AG20443 (cell line): Measurements from ENCODE around the gene PAN3.

ENCODE experiments used
- DNase-seq: peaks from one replicate; pipeline ENCODE4 v3.0.0; 2012; ENCODE audit warnings: low spot score, mixed read lengths

PAN3 gene

GRCh38 chr13:28301839-28302238 lies 163.5 kb downstream of the PAN3 start:
- no peak for DNase-seq

DNA sequence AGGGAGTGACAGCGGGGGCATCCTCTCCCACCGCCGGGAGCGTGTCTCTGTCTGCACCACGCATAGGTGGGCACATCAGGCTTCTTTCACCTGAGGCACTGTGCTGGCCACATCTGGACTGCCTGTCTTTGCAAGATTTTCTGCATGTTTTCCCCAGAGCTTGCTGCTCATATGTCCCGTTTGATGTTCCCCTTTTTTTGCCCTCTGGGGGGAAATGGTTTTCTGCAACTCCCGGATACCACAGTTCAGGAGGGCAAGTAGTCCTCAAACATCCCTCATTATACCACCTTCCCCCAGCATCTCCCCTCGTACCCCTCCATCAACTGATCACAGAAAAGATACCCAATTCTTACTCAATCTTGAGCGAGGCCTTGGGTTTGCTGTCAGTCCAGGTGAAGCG lies 168.0 kb downstream of the PAN3 start:
- DNase-seq = no peak

DNA sequence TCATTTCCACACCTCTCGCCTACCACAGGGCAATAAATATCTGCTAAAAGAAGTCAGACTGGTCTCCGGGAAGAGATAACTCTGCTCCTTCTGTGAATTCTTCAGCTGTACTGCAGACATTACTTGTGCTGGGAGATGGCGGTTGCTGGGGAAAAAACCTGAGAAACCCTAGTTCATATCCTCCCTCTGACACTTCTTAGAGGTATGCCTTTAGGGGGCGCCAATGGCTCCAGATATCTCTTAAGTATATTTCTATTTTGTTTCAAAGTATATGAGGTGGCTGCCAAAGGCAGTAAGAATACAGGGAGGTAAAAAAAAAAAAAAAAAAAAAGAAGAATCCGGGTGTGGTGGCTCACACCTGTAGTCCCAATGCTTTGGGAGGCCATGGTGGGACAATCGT lies 175.2 kb downstream of the PAN3 start:
- peak; percentile 32 for DNase-seq

GRCh38 chr13:28314879-28315278 lies 176.5 kb downstream of the PAN3 start:
- no peak for DNase-seq

DNA sequence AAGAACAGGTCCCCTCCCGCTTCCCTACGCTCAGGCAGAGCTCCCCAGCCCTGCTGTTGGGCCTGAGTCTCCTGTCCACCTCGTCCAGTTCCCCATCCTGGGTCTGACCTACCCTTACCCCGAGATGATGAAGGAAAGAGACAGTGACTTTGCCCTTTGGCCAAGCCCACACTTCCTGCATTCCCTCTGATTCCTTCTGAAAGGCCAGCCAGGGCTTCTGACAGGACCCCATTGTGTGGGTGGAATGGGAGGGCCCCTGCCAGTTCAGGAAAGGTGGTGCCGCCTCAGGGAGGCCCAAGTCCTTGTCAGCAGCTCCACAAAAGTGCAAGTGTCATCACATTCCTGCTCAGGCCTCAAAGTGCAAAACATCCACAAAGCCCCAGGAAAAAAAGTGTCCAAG lies 177.8 kb downstream of the PAN3 start:
- no peak for DNase-seq

DNA sequence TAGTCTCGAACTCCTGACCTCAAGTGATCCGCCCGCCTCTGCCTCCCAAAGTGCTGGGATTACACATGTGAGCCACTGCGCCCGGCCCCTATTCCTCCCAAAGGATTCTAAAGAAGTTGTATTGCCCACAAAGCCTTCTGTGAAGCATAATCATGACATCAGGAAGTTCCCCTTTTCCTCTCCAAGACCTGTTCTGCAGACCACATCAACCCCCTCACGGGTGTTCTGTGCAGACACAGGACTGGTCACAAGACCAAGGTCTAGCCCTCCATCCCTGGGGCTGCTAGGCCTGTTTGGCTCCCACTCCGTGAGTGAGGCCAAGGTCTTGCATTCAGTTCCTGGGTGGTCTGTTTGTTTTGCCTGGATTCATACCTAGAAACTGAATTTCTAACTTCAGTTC lies 178.5 kb downstream of the PAN3 start:
- no peak for DNase-seq

DNA sequence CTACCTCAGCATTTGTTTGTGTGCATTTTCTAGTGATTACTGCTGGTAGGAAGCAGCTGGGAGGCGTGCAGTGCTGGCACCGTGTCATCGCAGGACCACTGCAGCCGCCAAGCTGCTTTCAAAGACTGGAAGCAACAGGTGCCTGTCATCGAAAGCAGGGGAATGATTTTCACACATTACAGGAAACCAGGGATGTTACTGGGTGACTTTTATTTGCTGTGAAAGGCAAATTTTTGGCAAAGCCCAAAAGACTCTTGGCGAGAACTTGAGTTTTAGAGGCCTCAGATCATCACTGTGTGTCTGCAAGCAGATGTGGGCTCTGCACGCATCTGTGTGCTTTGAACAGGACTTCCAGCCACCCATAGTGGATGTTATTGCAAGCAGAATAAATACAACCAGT lies 180.2 kb downstream of the PAN3 start:
- DNase-seq = peak; percentile 45

- no peak for DNase-seq
These were observed 181.2 kb downstream of the PAN3 start for GRCh38 chr13:28319528-28319927.

DNA sequence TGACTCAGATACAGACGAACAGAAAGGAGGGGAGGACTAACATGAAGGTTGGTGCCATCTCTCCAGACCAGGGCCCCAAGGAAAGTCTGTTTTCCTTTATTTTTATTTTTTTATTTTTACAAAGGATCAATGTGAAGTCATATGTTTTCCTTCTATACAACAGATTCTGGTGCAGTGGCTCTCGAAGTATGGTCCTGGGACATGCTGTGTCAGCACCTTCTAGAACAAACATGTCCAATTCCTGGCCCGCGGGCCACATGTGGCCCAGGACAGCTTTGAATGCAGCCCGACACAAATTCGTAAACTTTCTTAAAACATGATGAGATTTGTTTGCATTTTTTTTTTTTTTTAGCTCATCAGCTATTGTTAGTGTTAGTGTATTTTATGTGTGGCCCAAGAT lies 181.9 kb downstream of the PAN3 start:
- no peak for DNase-seq

- DNase-seq = no peak
These were observed 182.7 kb downstream of the PAN3 start for GRCh38 chr13:28320884-28321574.

- no peak for DNase-seq
These were observed 183.4 kb downstream of the PAN3 start for GRCh38 chr13:28321756-28322155.

- DNase-seq = no peak
These were observed 184.0 kb downstream of the PAN3 start for GRCh38 chr13:28322256-28322905.

DNA sequence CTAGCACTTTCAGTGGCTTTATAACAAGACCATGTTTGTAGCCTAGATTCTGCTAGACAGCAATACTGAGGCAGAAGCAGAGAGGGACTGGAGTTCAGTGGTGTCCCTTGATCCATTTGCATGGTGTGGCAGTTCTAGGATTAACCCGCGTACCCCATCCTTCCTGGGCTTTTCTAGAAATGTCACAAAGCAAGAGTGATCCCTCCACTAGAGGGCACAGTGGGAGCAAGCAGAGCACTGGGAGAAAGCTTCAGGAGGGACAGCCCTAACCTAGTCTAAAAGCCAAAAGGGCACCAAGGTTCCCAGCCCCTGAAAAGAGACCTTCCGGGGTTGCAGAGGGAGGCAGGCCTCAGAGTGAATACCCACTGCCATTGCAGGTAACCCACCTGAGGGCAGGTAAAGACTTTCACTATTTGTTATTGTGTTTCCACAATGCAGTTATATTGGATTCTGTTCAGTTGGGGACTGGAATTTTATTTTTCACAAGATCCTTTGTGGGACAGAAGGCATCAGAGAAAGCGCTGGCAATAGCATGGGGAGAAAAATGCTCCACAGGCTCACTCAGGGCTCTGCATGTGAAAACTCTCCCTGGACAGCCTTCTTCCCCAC lies 185.9 kb downstream of the PAN3 start:
- peak; percentile 79 for DNase-seq

GRCh38 chr13:28325022-28325421 lies 186.7 kb downstream of the PAN3 start:
- no peak for DNase-seq

- DNase-seq = no peak
These were observed 187.7 kb downstream of the PAN3 start for GRCh38 chr13:28326056-28326455.

- no peak for DNase-seq
These were observed 189.3 kb downstream of the PAN3 start for GRCh38 chr13:28327373-28328270.

DNA sequence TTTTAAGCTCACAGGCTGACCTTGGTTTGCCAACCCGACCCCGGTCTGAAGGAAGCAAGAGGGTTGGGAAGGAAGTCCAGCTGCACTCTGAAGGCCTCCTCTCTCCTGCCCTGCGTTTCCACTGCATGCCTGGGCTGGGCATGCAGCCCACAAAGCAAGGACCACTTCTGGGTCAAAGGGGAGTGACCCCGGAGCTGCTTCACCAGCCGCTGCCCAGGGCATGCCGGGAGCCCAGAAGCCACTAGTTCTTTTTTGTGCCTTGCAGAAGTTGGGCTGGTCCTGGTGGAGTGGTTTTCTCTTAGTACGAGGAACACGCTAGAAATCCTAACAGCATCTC lies 189.9 kb downstream of the PAN3 start:
- no peak for DNase-seq

DNA sequence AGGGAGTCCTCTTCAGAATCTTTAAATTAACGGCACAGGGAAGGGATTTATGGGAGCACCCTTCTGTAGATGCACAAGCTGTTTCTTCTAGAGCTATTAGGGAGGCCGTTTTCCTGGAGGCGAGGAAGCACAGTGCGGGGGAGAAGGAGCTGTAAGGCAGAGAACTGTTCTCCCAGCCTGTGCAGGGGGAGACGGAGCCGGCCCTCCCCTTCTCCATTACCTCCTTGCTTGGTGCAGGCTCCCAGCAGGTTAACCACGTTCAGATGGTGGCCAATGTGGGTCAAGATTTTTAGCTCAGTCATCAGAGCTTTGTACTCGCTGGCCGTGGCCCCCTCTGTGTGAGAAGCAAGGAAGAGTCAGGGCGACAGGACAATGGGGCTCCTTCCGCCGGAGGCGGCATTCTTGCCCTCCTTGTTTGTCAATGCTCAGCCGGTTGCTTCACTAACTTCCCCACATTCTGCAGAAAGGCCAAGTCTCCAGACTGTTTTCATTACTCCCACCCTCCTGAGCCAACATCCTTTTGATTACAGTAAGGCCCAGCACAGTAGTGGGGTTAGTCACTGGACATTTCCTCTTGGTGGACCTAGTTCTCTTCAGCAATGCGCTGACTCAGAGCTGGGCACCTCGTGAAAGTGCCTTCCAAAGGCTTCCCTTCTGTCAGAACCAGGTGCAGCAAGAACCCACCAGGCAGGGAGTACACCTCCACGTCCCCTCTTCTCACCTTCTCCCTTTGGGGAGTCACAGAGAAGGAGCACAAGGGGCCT lies 191.2 kb downstream of the PAN3 start:
- DNase-seq = peak; percentile 93

GRCh38 chr13:28333204-28333881 lies 195.0 kb downstream of the PAN3 start:
- no peak for DNase-seq

DNA sequence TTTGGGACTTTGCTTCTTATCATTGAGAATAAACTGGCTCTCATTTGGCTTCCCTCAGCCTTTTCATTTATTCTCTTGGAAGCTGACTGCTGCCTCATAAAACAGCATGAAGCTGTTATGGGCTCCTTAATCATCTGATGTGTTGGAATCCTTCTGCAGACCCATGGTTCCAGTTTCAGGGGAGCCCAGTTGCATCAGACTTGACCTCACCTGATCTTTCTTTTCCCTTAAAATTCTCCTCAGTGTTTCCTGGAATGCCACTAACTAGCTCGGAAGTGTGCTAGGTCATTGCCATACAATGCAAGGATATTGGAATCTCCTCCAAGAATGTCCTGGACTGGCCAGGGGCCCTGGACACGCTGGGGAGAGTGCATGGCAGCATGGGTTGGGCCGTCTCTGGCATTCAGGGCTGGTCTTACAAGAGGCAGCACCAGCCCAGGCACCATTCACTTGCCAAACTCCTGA lies 197.9 kb downstream of the PAN3 start:
- no peak for DNase-seq
